HepG2 (cell line): ENCODE measurements around the gene UBE2C. TPM values are rescaled to one million over a fixed set of nuclear protein-coding genes. Genes with fewer than 3 reads are reported as not detected.

Source experiments
- ASH2L ChIP-seq: fragments of 300-600, 200-600 bp; sonication (generic); IDR thresholded peaks from 2 replicates; pipeline ENCODE4 v1.7.0; 2017; ENCODE audit warnings: low read depth, mild to moderate bottlenecking, moderate library complexity, mixed read lengths, low read length; ENCODE audit not compliant: insufficient read length
- ATAD3A ChIP-seq: sonication (generic); formaldehyde crosslinking; IDR thresholded peaks from 2 replicates; pipeline ENCODE4 v1.4.0; 2020; ENCODE audit warnings: missing genetic modification reagents
- CENPBD1 ChIP-seq: sonication (generic); formaldehyde crosslinking; IDR thresholded peaks from 2 replicates; pipeline ENCODE4 v1.8.0; 2022; ENCODE audit warnings: missing genetic modification reagents, low read depth, mild to moderate bottlenecking, borderline replicate concordance
- ELF3 ChIP-seq: IDR thresholded peaks from 2 replicates; pipeline ENCODE4 v1.6.1; 2016; ENCODE audit warnings: missing genetic modification reagents, missing compliant biosample characterization
- GZF1 ChIP-seq: sonication (generic); formaldehyde crosslinking; IDR thresholded peaks from 2 replicates; pipeline ENCODE4 v1.5.1; 2020; ENCODE audit warnings: mild to moderate bottlenecking, missing genetic modification reagents
- HOXA3 ChIP-seq: sonication (generic); formaldehyde crosslinking; IDR thresholded peaks from 2 replicates; pipeline ENCODE4 v1.5.0; 2020; ENCODE audit warnings: missing genetic modification reagents
- IRF1 ChIP-seq: sonication (generic); formaldehyde crosslinking; IDR thresholded peaks from 2 replicates; pipeline ENCODE4 v1.4.0; 2020; ENCODE audit warnings: low read depth, mild to moderate bottlenecking, missing genetic modification reagents
- IRF2 ChIP-seq: IDR thresholded peaks from 2 replicates; pipeline ENCODE4 v1.6.1; 2018; ENCODE audit warnings: missing genetic modification reagents, missing compliant biosample characterization
- MIER2 ChIP-seq: IDR thresholded peaks from 2 replicates; pipeline ENCODE4 v1.6.1; 2016; ENCODE audit warnings: missing biosample characterization, missing genetic modification reagents
- MXD4 ChIP-seq: IDR thresholded peaks from 2 replicates; pipeline ENCODE4 v1.6.1; 2016; ENCODE audit warnings: mild to moderate bottlenecking, missing biosample characterization, missing genetic modification reagents
- NCOR1 ChIP-seq: fragments of 200-600 bp; sonication (generic); IDR thresholded peaks from 2 replicates; pipeline ENCODE4 v1.7.0; 2017; ENCODE audit warnings: antibody characterized with exemption, low read length, borderline replicate concordance
- NFRKB ChIP-seq: fragments of 450-650 bp; IDR thresholded peaks from 2 replicates; pipeline ENCODE4 v1.6.1; 2017
- POLR2AphosphoS5 ChIP-seq: IDR thresholded peaks from 2 replicates; pipeline ENCODE4 v1.6.1; 2012; ENCODE audit warnings: low read depth, low read length
- TBX3 ChIP-seq: fragments of 450-650 bp; IDR thresholded peaks from 2 replicates; pipeline ENCODE4 v1.6.1; 2017; ENCODE audit warnings: antibody characterized with exemption, mild to moderate bottlenecking, inconsistent platforms, borderline replicate concordance
- ZBTB38 ChIP-seq: sonication (generic); formaldehyde crosslinking; IDR thresholded peaks from 2 replicates; pipeline ENCODE4 v1.5.1; 2020; ENCODE audit warnings: mild to moderate bottlenecking, missing genetic modification reagents
- ZNF317 ChIP-seq: sonication (generic); formaldehyde crosslinking; IDR thresholded peaks from 2 replicates; pipeline ENCODE4 v1.5.0; 2020; ENCODE audit warnings: mild to moderate bottlenecking, missing genetic modification reagents
- ZNF326 ChIP-seq: sonication (generic); formaldehyde crosslinking; IDR thresholded peaks from 2 replicates; pipeline ENCODE4 v1.4.0; 2020; ENCODE audit warnings: missing genetic modification reagents, borderline replicate concordance
- ZNF777 ChIP-seq: sonication (generic); formaldehyde crosslinking; IDR thresholded peaks from 2 replicates; pipeline ENCODE4 v1.4.0; 2020; ENCODE audit warnings: missing genetic modification reagents
- polyA plus RNA-seq, 8 experiments: library from polyadenylated mRNA; depleted of rRNA in 3 of 8; stranded (reverse) in 7 of 8; unstranded in 1 of 8; fragments of >200 nt; fragmentation: Illumina TruSeq in 4 of 8; extraction: Trizol in 4 of 8; gene quantifications; 2 replicates each; pipeline versions ENCODE4 v1.2.1 to v1.2.3, GENCODE V29; 2011 to 2016; ENCODE audit warnings: low read depth in 4 of 8, missing spikeins in 1 of 8, mixed read lengths in 1 of 8; ENCODE audit not compliant: insufficient read depth in 1 of 8
- total RNA-seq, 5 experiments: library from RNA; depleted of rRNA; stranded (reverse); fragments of >200 nt; fragmentation: Illumina TruSeq; extraction: Trizol; gene quantifications; 2 replicates each; pipeline ENCODE4 v1.2.3, GENCODE V29; 2016; ENCODE audit warnings: low read depth in 1 of 5
- TF ChIP-seq, protein P1 (sequence below): IDR thresholded peaks from 2 replicates; pipeline ENCODE4 v1.4.0; 2020; ENCODE audit warnings: mild to moderate bottlenecking, missing genetic modification reagents
- TF ChIP-seq, protein P2 (sequence below): sonication (generic); formaldehyde crosslinking; IDR thresholded peaks from 2 replicates; pipeline ENCODE4 v1.4.0; 2020; ENCODE audit warnings: missing genetic modification reagents
- TF ChIP-seq, protein P3 (sequence below): IDR thresholded peaks from 2 replicates; pipeline ENCODE4 v1.6.1; 2016

Gene UBE2C
- total and polyA plus RNA-seq, 2 of the 13 experiments (the other 11 are each of a cell fraction or from before 2014, with no cell fraction given): 100 to 123 TPM

DNA sequence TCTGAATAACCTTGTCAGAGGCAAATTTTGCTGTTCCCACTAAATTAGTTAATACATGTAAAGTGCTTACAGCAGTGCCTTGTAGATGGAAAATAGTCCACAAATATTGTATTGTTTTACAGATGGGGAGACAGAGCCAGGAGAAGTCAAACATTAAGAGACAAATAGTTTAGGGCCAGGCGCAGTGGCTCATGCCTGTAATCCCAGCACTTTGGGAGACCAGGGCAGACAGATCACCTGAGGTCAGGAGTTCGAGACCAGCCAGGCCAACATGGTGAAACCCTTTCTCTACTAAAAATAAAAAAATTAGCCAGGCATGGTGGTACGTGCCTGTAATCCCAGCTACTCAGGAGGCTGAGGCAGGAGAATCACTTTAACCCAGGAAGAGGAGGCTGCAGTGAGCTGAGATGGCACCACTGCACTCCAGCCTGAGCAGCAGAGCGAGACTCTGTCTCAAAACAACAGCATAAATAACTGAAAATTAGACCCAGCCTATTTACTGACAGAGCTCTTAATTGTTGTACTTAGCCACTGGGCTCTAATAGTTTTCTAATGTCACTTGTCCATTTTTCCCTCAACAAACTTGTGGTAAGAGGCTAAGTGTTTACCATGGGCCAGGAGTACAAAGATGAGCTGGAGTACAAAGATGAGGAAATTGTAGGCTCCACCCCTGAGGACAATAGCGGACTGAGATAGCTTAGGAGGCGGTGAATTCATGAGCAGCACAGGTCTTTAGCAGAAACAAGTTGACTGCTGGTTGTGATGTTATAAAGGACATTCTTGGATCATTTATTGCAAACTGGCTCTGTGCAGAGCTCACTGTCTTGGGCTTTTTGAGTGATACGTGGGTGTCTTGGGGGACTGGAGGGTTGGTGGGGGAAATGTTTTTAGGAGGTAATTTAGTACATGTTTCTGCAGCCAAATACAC is 51.4 kb downstream of the UBE2C start (continued):
- TF ChIP-seq MIER2 (CRISPR knock-in tag): no peak; the same call in 1 of the 2 replicates
- TF ChIP-seq, protein P1, sequence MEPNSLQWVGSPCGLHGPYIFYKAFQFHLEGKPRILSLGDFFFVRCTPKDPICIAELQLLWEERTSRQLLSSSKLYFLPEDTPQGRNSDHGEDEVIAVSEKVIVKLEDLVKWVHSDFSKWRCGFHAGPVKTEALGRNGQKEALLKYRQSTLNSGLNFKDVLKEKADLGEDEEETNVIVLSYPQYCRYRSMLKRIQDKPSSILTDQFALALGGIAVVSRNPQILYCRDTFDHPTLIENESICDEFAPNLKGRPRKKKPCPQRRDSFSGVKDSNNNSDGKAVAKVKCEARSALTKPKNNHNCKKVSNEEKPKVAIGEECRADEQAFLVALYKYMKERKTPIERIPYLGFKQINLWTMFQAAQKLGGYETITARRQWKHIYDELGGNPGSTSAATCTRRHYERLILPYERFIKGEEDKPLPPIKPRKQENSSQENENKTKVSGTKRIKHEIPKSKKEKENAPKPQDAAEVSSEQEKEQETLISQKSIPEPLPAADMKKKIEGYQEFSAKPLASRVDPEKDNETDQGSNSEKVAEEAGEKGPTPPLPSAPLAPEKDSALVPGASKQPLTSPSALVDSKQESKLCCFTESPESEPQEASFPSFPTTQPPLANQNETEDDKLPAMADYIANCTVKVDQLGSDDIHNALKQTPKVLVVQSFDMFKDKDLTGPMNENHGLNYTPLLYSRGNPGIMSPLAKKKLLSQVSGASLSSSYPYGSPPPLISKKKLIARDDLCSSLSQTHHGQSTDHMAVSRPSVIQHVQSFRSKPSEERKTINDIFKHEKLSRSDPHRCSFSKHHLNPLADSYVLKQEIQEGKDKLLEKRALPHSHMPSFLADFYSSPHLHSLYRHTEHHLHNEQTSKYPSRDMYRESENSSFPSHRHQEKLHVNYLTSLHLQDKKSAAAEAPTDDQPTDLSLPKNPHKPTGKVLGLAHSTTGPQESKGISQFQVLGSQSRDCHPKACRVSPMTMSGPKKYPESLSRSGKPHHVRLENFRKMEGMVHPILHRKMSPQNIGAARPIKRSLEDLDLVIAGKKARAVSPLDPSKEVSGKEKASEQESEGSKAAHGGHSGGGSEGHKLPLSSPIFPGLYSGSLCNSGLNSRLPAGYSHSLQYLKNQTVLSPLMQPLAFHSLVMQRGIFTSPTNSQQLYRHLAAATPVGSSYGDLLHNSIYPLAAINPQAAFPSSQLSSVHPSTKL (CRISPR knock-in tag): peak; percentile 87
- TF ChIP-seq ZNF777 (CRISPR knock-in tag): no peak
- TF ChIP-seq IRF1 (CRISPR knock-in tag): no peak
- peak; percentile 22; the same call in 1 of the 2 replicates for TF ChIP-seq GZF1 (CRISPR knock-in tag)
- TF ChIP-seq NFRKB: no peak
- no peak for TF ChIP-seq CENPBD1
- peak; percentile 60 for TF ChIP-seq MXD4 (CRISPR knock-in tag)
- 0 out of 2 replicates have a peak, but pooled peaks have one; percentile 31 for TF ChIP-seq ZNF317
- peak; percentile 48; the same call in 1 of the 2 replicates for TF ChIP-seq TBX3
- TF ChIP-seq, protein P2, sequence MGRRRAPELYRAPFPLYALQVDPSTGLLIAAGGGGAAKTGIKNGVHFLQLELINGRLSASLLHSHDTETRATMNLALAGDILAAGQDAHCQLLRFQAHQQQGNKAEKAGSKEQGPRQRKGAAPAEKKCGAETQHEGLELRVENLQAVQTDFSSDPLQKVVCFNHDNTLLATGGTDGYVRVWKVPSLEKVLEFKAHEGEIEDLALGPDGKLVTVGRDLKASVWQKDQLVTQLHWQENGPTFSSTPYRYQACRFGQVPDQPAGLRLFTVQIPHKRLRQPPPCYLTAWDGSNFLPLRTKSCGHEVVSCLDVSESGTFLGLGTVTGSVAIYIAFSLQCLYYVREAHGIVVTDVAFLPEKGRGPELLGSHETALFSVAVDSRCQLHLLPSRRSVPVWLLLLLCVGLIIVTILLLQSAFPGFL (CRISPR knock-in tag): no peak
- TF ChIP-seq HOXA3 (CRISPR knock-in tag): peak; percentile 56; the same call in 1 of the 2 replicates
- no peak for TF ChIP-seq ZNF326 (CRISPR knock-in tag)
- TF ChIP-seq ZBTB38 (CRISPR knock-in tag): 0 out of 2 replicates have a peak, but pooled peaks have one; percentile 23
- peak; percentile 92 for TF ChIP-seq ELF3 (CRISPR knock-in tag)
- peak; percentile 39; the same call in 1 of the 2 replicates for TF ChIP-seq IRF2
- TF ChIP-seq ATAD3A (CRISPR knock-in tag): no peak
- peak; percentile 47 for TF ChIP-seq ASH2L
- TF ChIP-seq, protein P3, sequence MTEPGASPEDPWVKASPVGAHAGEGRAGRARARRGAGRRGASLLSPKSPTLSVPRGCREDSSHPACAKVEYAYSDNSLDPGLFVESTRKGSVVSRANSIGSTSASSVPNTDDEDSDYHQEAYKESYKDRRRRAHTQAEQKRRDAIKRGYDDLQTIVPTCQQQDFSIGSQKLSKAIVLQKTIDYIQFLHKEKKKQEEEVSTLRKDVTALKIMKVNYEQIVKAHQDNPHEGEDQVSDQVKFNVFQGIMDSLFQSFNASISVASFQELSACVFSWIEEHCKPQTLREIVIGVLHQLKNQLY (CRISPR knock-in tag): 0 out of 2 replicates have a peak, but pooled peaks have one; percentile 13
- TF ChIP-seq NCOR1: no peak
- TF ChIP-seq POLR2AphosphoS5: no peak; the same call in 1 of the 2 replicates
